ENCODE results near the gene PHKA2.
A peak's percentile ranks its signal among the peaks of the same experiment; 100 is the strongest.
"Not testable (repeated sequence)": the region's sequence is repeated elsewhere in the genome, so short reads cannot be mapped to it uniquely, and the experiment has no call there.

Gene PHKA2

GRCh38 chrX:18855919-18856644, 127.8 kb downstream of the PHKA2 start:
- DNase-seq = peak; percentile 24

- DNase-seq = not testable (repeated sequence)
Measured at GRCh38 chrX:18847901-18848300, 136.0 kb downstream of the PHKA2 start.

All from hematopoietic multipotent progenitor cell treated with erythropoietin and hydrocortisone succinate and interleukin-3 and kit ligand, for 4 days (in vitro differentiated cells).